ENCODE data around the gene NTPCR.
"Not testable (repeated sequence)": the region's sequence is repeated elsewhere in the genome, so short reads cannot be mapped to it uniquely, and the experiment has no call there.

The NTPCR gene

DNA sequence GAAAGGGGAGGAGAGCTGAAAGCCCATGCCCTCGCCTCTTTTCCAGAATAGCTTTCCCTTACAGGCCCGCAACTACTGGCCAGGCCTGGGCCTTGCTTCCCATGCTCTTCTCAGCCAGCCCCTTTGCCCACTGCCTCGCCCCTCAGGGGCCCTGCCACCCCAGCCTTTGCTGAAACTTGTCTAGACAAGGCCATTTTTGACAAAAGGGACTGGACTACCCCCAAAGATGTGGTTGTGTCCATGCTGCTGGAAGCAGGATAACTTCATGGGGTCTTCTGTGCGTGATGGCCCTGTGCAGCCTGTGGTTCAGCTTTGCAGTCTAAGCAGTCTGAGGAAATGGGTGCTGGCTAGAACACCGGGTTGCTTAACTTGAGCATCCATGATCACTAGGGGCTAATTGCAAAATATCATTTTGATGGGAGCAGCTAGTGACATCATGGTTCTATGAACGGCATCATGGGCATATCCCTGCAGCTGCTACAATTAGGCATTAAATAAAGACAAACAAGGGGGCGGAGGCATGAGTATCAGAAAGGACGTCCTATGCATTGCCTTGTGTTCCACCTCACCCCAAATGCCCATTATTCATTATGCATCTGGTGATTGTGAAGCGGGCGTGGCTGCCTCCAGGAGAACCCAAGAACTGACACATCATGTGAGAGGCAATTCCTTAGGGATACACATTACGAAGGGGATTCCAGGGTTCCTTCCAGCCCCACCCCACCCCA lies 36.8 kb downstream of the NTPCR start:
- DNase-seq = no peak

DNA sequence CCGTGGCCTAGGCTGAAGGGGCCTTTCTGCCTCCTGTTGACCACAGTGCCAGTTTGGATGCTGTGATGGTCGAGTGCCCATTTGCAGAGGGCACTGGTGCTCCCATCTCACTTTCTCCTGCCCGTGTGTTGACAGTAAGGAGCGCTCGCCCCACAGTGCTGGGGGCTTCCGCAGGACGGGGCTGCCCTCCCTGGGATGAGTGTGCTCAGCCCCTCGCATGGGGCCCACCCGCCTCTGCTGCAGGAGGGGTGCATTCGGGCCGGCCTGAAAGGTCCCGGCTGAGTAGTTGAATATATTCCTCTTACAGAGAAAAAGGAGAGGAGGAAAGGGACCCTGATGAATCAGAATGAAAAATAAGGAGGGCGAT lies 37.3 kb downstream of the NTPCR start:
- DNase-seq = no peak

DNA sequence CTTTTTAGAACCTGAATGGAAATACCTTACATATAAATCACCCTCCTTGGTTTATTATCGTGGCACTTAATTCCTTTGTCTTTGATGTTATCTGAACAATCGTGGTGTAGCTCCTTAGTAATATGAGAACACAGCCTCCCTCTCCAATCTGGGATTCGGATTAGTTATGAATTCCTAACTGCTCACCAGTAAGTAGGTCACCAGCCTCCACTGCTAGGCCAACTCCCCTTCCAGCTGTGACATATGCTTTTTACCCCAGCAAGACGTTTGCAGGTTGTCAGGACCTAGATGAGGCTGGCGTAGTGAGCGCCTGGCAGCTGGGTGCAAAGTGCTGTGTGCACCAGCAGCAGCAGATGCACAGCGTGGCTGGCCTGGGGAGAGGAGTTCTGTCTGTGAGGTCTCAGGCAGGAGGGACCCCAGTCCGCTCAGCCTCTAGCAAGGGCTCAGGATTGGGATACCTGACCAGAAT lies 38.2 kb downstream of the NTPCR start:
- DNase-seq = no peak

DNA sequence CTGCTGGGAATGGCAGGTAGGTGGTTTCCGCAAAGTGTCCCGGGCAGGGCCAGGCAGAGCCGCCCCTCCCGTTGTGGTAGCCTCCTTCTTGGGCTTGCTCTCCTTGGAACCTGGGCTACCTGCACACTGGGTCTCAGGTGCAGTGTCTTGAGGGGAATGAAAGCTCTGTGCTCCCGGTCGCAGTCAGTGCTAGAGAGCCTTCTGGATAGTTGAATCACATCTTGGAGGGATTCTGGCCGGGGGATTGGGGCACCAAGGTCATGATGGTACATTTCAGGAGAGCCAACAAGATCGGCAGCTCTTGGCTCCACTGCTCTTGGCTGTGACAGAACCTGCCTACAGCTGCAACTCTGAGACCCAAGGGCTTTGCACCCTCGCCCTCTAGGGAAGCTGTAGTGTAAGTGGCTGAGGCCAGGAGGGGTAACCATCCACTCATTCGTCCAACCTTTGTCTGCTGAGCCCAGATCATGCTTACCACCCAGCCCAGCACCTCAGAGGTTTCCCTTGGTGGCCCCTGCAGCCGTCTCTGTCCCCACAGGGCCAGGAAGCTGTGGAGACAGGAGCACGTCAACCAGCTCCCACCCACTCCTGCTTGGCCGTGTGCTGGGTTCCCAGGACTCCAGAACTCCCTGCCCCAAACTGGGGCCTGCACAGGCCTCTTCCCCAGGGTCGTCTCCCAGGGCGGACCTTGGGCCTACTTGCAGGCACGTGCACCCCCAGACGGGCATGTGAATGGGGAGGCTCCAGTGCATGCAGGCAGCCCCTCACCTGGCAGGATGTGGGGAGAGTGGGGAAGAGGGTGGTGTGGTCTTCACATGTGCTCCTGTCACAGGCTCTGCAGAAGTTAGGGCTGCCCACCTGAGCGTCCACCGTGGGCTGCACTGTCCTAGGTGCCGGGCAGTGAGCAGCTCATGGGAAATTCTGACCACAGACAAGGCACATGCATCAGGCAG lies 40.0 kb downstream of the NTPCR start:
- DNase-seq = no peak

DNA sequence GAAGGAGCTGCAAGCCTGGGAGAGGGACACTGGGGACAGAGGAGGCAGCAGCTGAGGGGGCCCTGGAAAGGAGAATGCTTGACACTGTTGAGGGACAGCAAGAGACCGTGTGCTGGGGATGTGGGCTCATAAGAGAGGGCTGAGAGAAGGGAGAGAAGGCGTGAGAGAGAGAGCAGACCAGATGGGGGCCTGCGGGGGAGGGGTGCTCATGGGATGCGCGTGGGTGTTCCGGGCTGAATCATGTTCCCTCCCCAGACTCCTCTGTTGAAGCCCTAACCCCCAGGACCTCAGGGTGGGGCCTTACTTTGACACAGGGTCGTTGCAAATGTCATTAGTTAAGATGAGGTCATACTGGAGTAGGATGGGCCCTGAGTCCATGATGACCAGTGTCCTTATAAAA lies 40.8 kb downstream of the NTPCR start:
- no peak for DNase-seq

DNA sequence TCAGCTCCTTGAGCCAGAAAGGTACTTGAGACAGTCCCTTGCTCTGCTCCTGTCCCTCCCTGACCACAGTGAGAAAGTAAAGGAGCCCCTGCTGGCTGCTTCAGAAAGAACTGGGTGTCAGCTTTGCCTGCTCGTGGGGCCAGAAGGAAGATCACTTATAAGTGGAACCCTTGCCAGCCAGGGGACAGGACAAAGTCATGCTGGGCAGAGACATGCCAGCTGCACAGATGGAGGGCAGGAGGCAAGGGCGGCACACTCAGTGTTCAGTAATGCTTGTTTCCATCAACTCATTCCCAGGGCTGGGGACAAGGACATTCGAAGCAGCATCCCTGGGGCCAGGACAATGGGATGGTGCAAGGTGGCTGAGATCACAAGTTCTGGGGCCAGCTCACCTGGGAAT lies 41.8 kb downstream of the NTPCR start:
- no peak for DNase-seq

DNA sequence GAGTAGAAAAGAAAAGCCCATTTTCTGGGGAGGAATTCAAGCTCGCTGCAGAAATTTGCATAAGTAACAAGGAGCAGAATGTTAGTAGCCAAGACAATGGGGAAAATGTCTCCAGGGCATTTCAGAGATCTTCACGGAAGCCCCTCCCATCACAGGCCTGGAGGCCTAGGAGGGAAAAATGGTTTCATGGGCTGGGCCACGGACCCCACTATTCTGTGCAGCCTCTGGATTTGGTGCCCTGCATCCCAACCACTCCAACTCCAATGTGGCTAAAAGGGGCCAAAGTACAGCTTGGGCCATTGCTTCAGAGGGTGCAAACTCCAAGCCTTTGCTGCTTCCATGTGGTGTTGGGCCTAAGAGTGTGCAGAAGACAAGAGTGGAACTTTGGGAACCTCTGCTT lies 43.1 kb downstream of the NTPCR start:
- no peak for DNase-seq

DNA sequence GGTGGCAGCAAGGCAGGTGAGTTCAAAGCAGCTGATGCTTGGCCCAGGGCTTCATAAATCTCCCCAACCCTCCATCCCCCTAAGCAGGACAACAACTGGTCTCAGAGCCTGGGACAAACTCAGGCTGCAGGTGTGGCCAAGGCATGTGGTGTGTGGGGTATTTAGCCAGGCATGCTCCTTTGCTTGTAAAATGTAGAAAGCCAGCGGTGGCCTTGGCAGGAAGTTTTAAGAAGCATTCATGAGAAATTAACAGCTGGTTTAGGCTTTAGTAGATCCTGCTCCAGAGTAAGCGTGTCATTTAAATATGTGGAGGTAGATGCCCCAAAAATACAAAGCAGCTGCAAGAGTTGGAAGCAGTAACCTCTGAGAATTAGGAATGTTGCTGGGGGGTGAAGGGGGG lies 44.8 kb downstream of the NTPCR start:
- DNase-seq = no peak

DNA sequence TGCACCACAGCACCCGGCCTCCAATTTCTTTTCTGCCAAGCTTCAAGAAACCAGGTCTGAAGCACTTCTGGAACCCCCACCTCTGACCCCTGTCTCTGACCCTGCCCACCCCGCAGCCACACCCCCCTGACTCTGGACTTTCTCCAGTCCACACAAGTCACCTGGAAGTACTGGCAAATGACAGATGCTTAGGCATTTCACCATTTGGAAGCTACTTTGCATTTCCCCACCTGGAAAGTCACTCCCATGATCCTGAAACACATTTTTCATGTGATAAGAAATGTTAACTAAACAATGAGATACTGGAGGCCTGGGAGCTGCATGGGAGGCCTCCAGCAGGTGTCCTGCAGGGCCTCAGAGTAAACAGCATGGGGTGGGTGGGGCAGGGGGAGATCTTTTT lies 45.7 kb downstream of the NTPCR start:
- no peak for DNase-seq

DNA sequence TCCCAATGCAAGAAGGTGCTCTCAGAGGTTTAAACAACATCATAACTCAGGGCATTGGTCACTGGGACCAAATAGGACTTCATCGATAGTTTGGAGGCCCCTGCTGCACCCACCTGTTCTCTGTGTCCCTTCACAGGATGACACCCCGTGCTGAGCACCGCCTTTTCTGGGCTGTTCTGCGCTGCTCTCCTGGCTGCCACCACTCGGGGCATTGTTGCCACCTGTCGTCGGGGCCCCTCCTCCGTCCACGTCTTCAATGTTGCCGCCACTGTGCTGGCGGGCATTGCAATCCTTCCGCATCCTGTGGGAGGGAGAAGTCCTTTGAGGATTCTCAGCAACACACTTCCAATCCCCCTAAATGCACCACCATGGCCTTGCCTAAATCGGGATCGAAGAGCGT lies 47.7 kb downstream of the NTPCR start:
- no peak for DNase-seq

DNA sequence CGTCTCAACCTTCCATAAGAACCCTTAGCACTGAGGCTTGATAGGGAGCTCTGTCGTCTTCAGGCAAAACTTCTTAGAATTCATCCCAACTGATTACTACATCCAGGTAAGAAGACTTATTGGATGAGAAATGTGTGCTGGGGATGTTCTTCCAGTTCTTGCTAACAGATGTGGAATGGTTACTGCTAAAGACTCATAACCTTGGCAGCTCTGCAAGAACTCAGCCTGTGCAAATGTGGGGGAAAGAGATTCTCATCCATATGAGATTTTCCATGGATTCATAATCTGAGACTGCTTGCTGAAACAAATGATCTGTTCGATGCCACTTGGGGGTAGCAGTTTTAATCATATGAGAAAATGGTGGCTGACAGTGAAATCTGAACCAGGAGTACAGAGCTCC lies 48.2 kb downstream of the NTPCR start:
- no peak for DNase-seq

DNA sequence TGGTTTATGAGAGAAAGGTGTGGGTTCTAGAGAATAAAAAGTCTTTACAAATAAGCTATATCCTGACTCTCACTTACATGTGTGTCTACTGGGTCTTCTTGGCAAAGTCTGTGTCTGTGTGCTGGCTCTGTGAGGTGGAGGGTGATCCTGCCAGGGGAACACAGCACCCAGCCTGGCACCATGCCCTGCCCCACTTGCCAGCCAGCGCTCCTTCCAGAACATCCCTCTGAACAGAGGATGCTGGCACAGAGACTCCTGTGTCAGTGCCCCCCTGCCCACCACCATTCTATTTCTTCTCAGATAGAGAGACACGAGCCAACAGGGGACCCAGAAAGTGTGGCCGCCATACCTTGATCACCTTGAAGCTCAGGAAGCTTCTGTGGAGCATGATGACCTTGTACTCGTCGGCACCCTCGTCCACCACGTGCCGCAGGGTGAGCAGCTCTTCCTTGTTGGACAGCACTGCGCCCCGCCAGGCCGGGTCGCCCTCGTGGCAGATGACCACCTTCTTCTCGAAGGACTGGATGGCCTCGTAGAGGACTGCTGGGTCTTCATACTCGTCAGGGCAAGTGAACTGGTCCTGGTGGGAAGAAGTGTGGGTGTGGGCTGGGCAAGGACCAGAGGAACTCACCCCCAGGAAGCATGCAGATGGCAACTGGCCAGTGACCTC lies 49.7 kb downstream of the NTPCR start:
- no peak for DNase-seq

DNA sequence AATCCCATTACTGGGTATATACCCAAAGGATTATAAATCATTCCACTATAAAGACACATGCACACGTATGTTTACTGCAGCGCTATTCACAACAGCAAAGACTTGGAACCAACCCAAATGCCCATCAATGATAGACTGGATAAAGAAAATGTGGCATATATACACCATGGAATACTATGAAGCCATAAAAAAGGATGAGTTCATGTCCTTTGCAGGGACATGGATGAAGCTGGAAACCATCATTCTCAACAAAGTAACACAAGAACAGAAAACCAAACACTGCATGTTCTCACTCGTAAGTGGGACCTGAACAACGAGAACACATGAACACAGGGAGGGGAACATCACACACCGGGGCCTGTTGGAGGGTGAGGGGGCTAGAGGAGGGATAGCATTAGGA lies 53.2 kb downstream of the NTPCR start:
- not testable (repeated sequence) for DNase-seq

DNA sequence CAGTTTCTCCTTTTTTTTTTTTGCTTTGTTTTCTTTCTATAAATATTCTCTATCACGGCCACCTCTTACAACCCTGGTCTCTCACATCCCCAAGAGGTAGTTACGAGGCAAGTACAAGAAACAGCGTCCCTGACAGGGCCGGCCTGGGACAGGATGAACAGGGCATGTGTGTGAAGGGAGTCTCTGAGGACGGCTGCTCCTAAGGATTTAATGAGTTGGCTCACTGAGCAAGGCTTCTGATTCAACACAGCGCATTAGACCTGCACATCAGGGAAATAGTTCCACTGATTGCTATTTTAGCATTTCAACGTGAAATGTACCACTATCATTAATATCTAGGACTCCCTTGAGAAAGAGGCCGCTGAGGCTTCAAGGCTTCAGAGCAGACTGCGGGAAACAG lies 54.0 kb downstream of the NTPCR start:
- DNase-seq = no peak

DNA sequence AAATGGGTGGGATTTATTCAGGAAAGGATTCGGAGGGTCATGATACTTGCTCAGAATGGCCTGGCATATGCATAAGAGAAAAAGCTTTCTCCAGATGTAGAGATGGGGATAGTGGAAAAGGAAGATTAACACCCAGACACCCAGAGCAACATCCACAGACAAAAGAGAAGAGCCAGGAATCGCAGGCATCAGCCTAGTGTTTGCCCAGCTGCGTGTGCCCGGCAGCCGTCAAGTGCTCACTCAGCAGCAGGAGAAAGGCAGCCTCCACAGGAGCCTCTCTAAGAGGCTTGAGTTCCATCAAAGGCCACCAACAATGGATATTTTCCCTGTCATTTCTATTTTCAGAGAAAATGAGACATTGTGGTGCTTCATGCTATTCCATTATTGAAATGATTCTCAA lies 54.7 kb downstream of the NTPCR start:
- DNase-seq = no peak

DNA sequence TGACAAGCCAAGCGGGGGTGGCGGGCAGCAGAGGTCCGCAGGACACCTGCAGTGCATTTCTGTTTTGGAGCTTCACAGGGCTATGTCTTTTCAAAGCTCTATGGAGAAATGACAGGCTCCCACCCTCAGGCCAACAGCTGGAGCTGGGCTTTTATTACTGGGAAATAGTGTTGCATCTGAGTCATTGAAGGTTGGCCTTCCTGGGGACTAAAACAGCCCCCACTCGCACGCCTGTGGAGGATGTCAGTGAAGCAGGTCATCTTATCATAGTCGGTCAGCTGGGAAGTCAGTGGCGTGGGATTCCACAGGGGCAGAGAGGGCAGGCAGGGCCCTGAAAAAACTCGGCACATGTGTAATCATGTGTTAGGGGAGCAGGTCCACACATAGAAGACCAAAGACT lies 55.3 kb downstream of the NTPCR start:
- no peak for DNase-seq

DNA sequence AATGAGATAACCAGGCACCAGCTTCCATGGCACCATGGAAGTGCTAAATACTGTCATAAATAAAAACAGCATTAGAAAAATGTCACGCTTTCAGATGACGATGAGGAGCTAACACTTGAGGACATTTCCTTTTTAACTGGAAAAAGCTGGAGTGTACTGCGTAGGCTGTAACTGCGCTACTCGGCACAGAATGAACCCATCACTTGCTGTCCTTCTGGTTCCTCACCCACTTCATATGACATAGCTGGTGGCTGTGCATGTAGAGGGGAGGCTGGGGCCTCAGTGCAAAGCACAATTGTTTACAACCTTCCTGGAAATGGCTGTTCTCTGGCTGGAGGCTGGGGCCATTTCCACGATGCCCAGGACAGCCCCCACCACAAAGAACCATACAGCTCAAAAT lies 55.7 kb downstream of the NTPCR start:
- no peak for DNase-seq

DNA sequence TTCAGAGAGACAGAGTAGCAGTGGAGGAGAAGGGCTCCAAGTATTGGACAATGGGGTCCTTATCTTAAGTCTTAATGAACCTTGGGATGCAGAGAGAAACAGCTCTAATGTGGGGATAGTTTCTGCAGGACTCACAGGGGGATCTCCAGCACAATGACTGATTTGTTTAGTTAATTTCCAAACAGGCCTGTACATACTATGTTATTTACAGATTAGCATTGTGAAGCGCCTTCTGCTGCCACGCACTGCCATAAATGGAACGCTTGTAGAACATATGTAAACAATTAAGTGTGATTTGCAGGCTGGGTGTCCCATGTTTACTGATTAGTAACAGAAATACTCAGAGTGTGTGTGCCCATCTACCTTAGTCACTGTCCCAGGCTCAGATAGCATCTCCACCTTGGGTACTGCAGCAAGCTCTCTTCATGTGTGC lies 56.1 kb downstream of the NTPCR start:
- DNase-seq = no peak

DNA sequence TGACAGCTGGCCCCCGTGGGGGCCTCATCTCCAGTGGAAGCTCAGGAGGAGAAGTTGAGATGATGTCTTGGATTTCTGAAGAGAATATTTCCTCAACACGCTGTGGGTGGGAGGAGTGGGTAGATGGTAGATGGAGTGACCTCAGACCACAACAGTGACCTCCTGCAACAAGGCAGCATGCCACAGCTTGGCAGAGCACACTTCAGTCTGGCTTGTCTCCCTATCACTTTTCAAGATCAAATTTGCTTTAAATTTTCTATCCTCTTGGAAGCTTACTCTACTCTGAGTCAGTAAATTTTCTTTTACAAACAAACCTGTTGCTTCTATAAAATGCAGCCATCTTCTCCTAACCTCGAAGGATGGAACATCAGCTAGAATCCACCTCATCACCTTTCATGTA lies 59.7 kb downstream of the NTPCR start:
- DNase-seq = no peak

DNA sequence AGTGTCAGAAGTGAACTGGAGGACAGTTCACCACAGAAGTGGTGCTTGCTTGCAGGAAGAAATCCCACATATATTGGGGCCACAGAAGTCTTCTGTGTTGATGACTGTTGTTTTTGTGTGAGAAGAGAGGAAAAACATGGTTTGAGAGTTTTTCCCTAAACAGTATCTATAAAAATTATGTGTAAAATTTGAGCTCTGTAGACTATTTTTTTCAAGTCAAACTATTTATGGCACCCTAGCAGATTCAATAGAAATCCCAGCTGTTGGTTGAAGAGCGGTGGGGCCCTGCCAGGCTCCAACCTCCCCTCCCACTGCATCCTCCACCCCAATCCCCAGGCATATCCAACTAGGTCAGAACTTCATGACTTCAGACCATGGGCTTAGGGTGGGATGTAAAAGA lies 61.6 kb downstream of the NTPCR start:
- no peak for DNase-seq

DNA sequence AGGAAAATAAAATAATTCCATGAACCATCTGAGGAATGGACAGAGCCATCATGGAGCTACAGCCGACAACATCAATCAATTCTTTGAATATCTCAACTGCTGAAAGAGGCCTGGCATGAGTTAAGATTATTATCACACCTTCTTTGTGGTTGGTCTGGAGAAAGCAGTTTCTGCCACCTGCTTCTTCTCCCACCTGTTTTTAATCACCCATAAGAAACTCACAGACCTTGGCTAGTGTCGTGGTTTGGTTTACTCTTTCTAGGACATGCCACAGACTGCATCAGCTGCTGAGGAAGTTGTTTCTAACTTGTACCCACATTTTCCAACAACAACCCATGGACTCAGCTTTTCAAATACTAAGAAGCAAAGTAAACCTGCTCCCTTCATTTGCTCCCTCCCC lies 65.6 kb downstream of the NTPCR start:
- DNase-seq = no peak

DNA sequence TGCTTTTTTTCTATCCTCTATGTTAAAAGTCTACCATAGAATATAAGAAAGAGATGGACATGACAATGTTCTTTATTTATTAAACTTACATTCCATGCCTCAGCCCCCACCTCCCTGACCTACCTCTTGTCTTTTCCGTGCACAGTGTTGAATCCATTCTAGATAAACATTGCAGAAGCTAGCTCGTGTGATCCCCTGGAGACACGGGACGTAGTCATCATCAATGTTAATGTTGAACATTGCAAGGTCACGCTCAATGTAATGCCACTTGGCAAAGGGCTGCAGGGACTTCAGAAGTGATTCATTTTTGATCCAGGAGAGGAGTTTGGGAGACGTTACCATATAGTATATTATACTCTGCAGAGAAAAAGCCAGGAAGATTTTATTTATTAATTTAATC lies 66.4 kb downstream of the NTPCR start:
- no peak for DNase-seq

DNA sequence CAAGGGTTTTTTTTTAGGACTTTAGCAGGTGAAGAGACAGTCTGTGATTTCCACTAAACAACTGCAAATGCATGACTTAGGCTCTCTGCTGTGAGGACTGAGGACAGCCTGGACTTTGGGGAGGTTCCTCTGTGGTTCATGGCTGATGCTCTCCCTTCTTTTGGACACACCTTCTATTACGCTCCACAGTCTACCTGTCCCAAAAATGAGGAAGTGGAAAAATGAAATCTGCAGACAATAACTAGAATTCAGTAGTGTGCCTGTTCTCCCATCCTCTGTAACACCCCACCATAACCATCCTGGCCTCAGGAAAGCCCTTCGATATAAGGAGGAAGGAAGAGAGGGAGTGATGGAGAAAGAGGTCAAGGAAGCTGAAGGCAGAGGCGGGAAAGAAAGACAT lies 68.7 kb downstream of the NTPCR start:
- no peak for DNase-seq
